Measurements from ENCODE around the gene ERBIN. TPM values are rescaled to one million over a fixed set of nuclear protein-coding genes. Genes with fewer than 3 reads are reported as not detected.

The ERBIN gene
- total and polyA plus RNA-seq, 2 of the 8 experiments (the other 6 are each of a cell fraction or from before 2014, with no cell fraction given): 7.7 to 33.2 TPM

DNA sequence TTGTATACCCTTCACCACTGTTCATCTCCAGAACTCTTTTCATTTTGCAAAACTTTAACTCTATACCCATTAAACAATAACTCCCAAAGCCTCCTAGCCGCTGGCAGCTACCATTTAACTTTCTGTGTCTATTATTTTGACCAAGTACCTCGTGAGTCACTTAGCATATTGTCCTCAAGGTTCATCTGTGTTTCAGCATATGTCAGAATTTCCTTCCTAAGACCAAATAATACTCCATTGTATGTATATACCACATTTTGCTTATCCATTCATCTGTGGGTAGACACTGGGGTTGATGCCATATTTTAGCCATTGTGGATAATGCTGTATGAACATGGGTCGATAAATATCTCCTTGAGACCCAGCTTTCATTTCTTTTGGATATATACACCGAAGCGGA lies 17.4 kb downstream of the ERBIN start:
- Histone ChIP-seq H2AK5ac (ENCODE audit: low read depth, low read length) (no peak overlapping the region), H2BK15ac (ENCODE audit: low read length) (no peak overlapping the region), H3K27me3 (replicated peaks in 1 of 4; ENCODE audit: control insufficient read depth in 3 of 4, extremely low read depth in 1 of 4, insufficient read depth in 3 of 4, low read length in 3 of 4) (no peaks in the 10 kb centered on the region), H2BK120ac (replicated peaks; ENCODE audit: low read depth, low read length) (no peak overlapping the region), H3K23ac (ENCODE audit: insufficient read length) (no peak overlapping the region), H3K27ac (ENCODE audit: low read depth, low read length) (no peak overlapping the region), H2BK20ac (ENCODE audit: low read length) (no peak overlapping the region), H4K8ac (ENCODE audit: extremely low read depth, insufficient read depth, low read length) (no peak overlapping the region), H4K5ac (ENCODE audit: insufficient read length, low read depth, low read length) (no peak overlapping the region), H3K36me3 (ENCODE audit: control insufficient read depth in 2 of 4, insufficient read depth in 4 of 4, low read length in 3 of 4) (peaks cover 0 to 6% (median 0%) of the 10 kb centered on the region in 4 experiments; a peak in 1 of 8 replicates), H2BK12ac (ENCODE audit: low read depth, low read length) (no peak overlapping the region), H3K79me2 (ENCODE audit: control insufficient read depth in 1 of 2, insufficient read depth in 2 of 2, low read length in 2 of 2) (peaks cover 0 to 82% of the 10 kb centered on the region in 2 experiments; a peak in 3 of 4 replicates), H3K9me3 (ENCODE audit: insufficient read depth in 2 of 2, low read depth in 1 of 2, low read length in 1 of 2) (peaks cover 3 to 7% of the 10 kb centered on the region in 2 experiments; a peak in 1 of 4 replicates), H4K20me1 (replicated peaks in 1 of 2; ENCODE audit: control insufficient read depth in 1 of 2, insufficient read depth in 2 of 2, low read length in 2 of 2) (peaks cover 0 to 2% of the 10 kb centered on the region in 2 experiments), H3K4me1 (replicated peaks in 1 of 4; ENCODE audit: control insufficient read depth in 3 of 4, insufficient read depth in 4 of 4, low read length in 3 of 4) (peaks cover 0 to 2% (median 0%) of the 10 kb centered on the region in 4 experiments; a peak in 1 of 7 replicates), H3K4me3 (ENCODE audit: extremely low read depth in 1 of 4, insufficient read depth in 2 of 4, low read depth in 3 of 4, low read length in 4 of 4) (no peak overlapping the region), H3K23me2 (ENCODE audit: low read depth, low read length) (no peaks in the 10 kb centered on the region), H2BK5ac (ENCODE audit: low read depth, low read length) (no peak overlapping the region), H3K79me1 (ENCODE audit: low read depth, low read length) (peaks cover 2% of the 10 kb centered on the region; the same call in 1 of the 2 replicates), H3K18ac (ENCODE audit: extremely low read depth, low read length) (no peak overlapping the region), H3K9ac (replicated peaks in 1 of 4; ENCODE audit: extremely low read depth in 1 of 4, low read depth in 3 of 4, low read length in 3 of 4) (no peak overlapping the region), H2AFZ (ENCODE audit: low read length) (no peak overlapping the region), H3K56ac (replicated peaks; ENCODE audit: insufficient read length, low read depth, low read length) (no peak overlapping the region), H4K91ac (replicated peaks; ENCODE audit: insufficient read length, low read length) (no peak overlapping the region), H3K4me2 (ENCODE audit: insufficient read depth in 1 of 2, low read depth in 2 of 2, low read length in 2 of 2) (no peak overlapping the region), H3K4ac (replicated peaks; ENCODE audit: insufficient read length, low read depth, low read length) (no peak overlapping the region), H3K14ac (ENCODE audit: insufficient read length) (no peak overlapping the region)
- CTCF ChIA-PET (ENCODE audit: partially characterized antibody): no interaction called here
- no peak for DNase-seq (ENCODE audit: low read depth in 1 of 2, low spot score in 2 of 2)
- FAIRE-seq: no peak
- POLR2A ChIA-PET (ENCODE audit: partially characterized antibody): interaction anchor here (1.1 kb wide), 1 partner anchor 14 kb away, joined by 3 read pairs; no protein-coding TSS in a partner anchor
- 93% methylated on average over 5 of the region's 5 CpGs; no CpG with 5 or more reads in 1 of the 2 experiments for WGBS, 2 experiments (ENCODE audit: extremely low coverage in 1 of 2, insufficient coverage in 1 of 2, insufficient read length in 1 of 2, insufficient replicate concordance in 2 of 2, low coverage in 1 of 2, low lambda C conversion rate in 2 of 2, missing lambda C conversion rate in 1 of 2)
- no peak for TF ChIP-seq CREB1 (IDR thresholded peaks at IDR 0.05)
- no peak for TF ChIP-seq POU5F1 (IDR thresholded peaks at IDR 0.05; ENCODE audit: low read depth, low read length)
